ENCODE measurements around the gene FADS3. TPM values are rescaled to one million over a fixed set of nuclear protein-coding genes. Genes with fewer than 3 reads are reported as not detected.

Gene FADS3
- total RNA-seq, 2 experiments from 2014 or later, result 6.9 TPM

DNA sequence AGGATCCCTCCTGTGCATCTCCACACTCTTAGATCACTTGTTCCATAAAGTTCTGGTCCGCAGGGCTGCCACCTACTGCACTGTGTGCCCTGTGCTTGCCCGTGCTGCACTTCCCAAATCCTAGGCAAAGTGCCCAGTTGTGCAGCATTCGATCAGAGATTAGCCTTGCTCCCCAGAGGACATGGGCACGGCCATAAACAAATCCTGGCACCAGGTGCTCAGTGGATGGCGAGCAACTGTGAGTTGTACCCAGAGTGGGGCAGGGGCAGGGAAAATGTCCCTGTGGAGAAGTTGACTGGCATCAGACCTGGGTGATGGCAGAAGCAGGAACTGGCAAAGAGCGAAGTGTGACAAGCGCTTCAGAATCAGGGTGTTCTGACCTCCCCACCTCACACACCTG is 58.6 kb downstream of the FADS3 start:
- Mint-ChIP-seq H3K36me3 (ENCODE audit: low read depth) (no peaks in the 10 kb centered on the region), H3K27me3 (peaks cover 55% of the 10 kb centered on the region), H3K4me3 (no peak overlapping the region), H3K27ac (no peak overlapping the region), H3K4me1 (ENCODE audit: low read depth) (peaks cover 31% of the 10 kb centered on the region), H3K9me3 (no peaks in the 10 kb centered on the region)
- Histone ChIP-seq H3K9me3 (ENCODE audit: control insufficient read depth in 1 of 2, insufficient read depth in 1 of 2, low read length in 2 of 2) (peaks cover 0 to 15% of the 10 kb centered on the region in 2 experiments), H3K4me3 (ENCODE audit: low read length) (no peak overlapping the region), H3K36me3 (ENCODE audit: insufficient read depth, low read length) (no peaks in the 10 kb centered on the region), H3K4me1 (ENCODE audit: insufficient read depth, low read length) (peaks cover 42% of the 10 kb centered on the region), H3K27me3 (ENCODE audit: control insufficient read depth in 1 of 2, insufficient read depth in 2 of 2, low read length in 2 of 2) (peaks cover 15 to 24% of the 10 kb centered on the region in 2 experiments), H3K27ac (ENCODE audit: low read depth in 1 of 2, low read length in 2 of 2) (no peak overlapping the region)
- ATAC-seq (ENCODE audit: poor library complexity), result no peak
- no peak for DNase-seq
- ChIA-PET CTCF (no interaction called here), POLR2A (no interaction called here)
- TF ChIP-seq, protein P1, sequence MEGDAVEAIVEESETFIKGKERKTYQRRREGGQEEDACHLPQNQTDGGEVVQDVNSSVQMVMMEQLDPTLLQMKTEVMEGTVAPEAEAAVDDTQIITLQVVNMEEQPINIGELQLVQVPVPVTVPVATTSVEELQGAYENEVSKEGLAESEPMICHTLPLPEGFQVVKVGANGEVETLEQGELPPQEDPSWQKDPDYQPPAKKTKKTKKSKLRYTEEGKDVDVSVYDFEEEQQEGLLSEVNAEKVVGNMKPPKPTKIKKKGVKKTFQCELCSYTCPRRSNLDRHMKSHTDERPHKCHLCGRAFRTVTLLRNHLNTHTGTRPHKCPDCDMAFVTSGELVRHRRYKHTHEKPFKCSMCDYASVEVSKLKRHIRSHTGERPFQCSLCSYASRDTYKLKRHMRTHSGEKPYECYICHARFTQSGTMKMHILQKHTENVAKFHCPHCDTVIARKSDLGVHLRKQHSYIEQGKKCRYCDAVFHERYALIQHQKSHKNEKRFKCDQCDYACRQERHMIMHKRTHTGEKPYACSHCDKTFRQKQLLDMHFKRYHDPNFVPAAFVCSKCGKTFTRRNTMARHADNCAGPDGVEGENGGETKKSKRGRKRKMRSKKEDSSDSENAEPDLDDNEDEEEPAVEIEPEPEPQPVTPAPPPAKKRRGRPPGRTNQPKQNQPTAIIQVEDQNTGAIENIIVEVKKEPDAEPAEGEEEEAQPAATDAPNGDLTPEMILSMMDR (IDR thresholded peaks at IDR 0.05), result no peak
- intact Hi-C loops (cut with DNase I, micrococcal nuclease), result no loop called here

DNA sequence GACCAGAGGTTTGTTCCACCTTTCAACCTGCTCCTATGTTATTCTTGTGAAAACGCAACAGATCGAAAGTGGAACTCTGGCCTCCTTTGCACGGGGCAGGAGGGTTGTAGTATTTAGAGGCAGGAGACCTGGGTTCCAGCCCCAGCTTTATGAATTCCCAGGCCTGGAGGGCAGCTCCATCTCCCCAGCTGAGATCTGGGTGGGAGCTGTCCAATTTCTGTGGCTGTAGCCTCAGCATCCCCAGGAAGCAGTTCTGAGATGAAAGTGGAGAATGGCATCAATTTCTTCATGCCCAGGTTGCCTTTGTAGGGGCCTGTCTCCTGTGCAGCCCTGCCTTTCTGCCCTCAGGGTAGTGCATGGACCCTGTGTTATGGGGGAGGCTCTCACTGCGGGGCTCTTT is 59.1 kb downstream of the FADS3 start:
- Histone ChIP-seq H3K9me3 (ENCODE audit: control insufficient read depth in 1 of 2, insufficient read depth in 1 of 2, low read length in 2 of 2) (peaks cover 0 to 11% of the 10 kb centered on the region in 2 experiments), H3K36me3 (ENCODE audit: insufficient read depth, low read length) (no peaks in the 10 kb centered on the region), H3K4me1 (ENCODE audit: insufficient read depth, low read length) (peaks cover 47% of the 10 kb centered on the region), H3K4me3 (ENCODE audit: low read length) (no peak overlapping the region), H3K27me3 (ENCODE audit: control insufficient read depth in 1 of 2, insufficient read depth in 2 of 2, low read length in 2 of 2) (peaks cover 15 to 26% of the 10 kb centered on the region in 2 experiments), H3K27ac (ENCODE audit: low read depth in 1 of 2, low read length in 2 of 2) (no peak overlapping the region)
- no peaks in the 10 kb centered on the region for H3K9me3 Mint-ChIP-seq
- H3K4me3 Mint-ChIP-seq, result no peak overlapping the region
- CTCF ChIA-PET, result no interaction called here
- ATAC-seq (ENCODE audit: poor library complexity) (no peak), DNase-seq (no peak)
- intact Hi-C loops (cut with DNase I, micrococcal nuclease), result no loop called here
- peaks cover 58% of the 10 kb centered on the region for H3K27me3 Mint-ChIP-seq
- TF ChIP-seq, protein P1 (IDR thresholded peaks at IDR 0.05), result no peak
- no peaks in the 10 kb centered on the region for H3K36me3 Mint-ChIP-seq (ENCODE audit: low read depth)
- peaks cover 32% of the 10 kb centered on the region for H3K4me1 Mint-ChIP-seq (ENCODE audit: low read depth)
- H3K27ac Mint-ChIP-seq, result no peak overlapping the region
- POLR2A ChIA-PET, result interaction anchor here (0.6 kb wide), 1 partner anchor 32 kb away, joined by 3 read pairs; no protein-coding TSS in a partner anchor

DNA sequence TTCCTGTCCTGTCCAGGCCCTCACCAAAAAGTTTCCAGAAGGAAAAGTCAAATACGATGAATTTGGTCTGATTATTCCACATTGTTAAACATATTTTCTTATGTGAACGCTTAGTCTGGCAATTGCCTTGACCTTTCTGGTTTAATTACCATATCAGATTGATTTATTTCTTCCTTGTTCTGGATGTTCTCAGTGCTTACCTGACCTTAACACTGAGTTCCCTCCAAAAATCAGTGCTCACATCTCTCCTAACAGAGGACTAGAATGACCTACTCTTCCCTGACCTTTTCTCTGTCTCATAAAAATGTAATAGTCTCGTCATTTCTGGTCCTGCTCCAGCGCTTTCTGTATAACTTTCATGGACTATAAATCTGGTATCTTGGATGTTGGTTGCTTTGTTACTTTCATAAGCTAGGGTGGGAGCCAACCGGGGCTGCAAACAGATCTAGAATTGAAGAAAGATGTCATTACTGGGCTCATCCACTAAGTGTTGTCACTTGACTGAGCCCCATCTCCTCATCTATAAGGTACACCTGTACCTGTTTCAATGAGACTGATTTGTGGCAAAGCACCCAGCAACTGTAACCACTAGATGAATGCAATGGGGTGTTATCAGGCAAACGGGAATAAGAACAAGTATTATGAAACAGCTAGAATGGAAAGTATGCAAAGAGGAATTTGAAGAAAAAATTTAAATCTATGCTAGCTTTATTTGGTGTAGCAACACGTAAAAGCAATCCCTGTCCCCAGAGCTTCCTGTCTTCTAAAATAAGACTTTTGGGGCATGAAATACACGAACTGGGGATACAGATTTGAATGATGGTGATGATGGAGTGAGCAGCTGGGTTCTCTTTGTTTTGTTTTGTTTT is 60.9 kb downstream of the FADS3 start:
- no peaks in the 10 kb centered on the region for H3K36me3 Mint-ChIP-seq (ENCODE audit: low read depth)
- TF ChIP-seq, protein P1 (IDR thresholded peaks at IDR 0.05), result no peak
- H3K9me3 Mint-ChIP-seq, result no peaks in the 10 kb centered on the region
- H3K27ac Mint-ChIP-seq, result no peak overlapping the region
- no peak for ATAC-seq (ENCODE audit: poor library complexity)
- H3K36me3 ChIP-seq (ENCODE audit: insufficient read depth, low read length), result no peaks in the 10 kb centered on the region
- H3K9me3 ChIP-seq (ENCODE audit: control insufficient read depth in 1 of 2, insufficient read depth in 1 of 2, low read length in 2 of 2), result peaks cover 0 to 11% of the 10 kb centered on the region in 2 experiments
- H3K27me3 ChIP-seq (ENCODE audit: control insufficient read depth in 1 of 2, insufficient read depth in 2 of 2, low read length in 2 of 2), result peaks cover 15 to 29% of the 10 kb centered on the region in 2 experiments
- ChIA-PET CTCF (interaction anchor here (1.2 to 3.7 kb wide), 2 partner anchors 14 to 252 kb away, joined by 3 to 18 read pairs; partner anchors contain the start of gene FADS1), POLR2A (no interaction called here)
- DNase-seq, result no peak
- H3K27me3 Mint-ChIP-seq, result peaks cover 70% of the 10 kb centered on the region
- peaks cover 47% of the 10 kb centered on the region for H3K4me1 ChIP-seq (ENCODE audit: insufficient read depth, low read length)
- intact Hi-C loops (cut with DNase I, micrococcal nuclease), result no loop called here
- H3K4me3 ChIP-seq (ENCODE audit: low read length), result no peak overlapping the region
- H3K4me3 Mint-ChIP-seq, result peak overlapping the region; percentile 16
- H3K4me1 Mint-ChIP-seq (ENCODE audit: low read depth), result peaks cover 36% of the 10 kb centered on the region
- no peak overlapping the region for H3K27ac ChIP-seq (ENCODE audit: low read depth in 1 of 2, low read length in 2 of 2)

All from CD4-positive, alpha-beta T cell (primary cell).